ENCODE data around the gene HIVEP3. TPM values are rescaled to one million over a fixed set of nuclear protein-coding genes. Genes with fewer than 3 reads are reported as not detected.
"Not testable (repeated sequence)": the region's sequence is repeated elsewhere in the genome, so short reads cannot be mapped to it uniquely, and the experiment has no call there.

HIVEP3 gene
- 6.4 TPM for total RNA-seq
- long read RNA-seq, partial matches to known transcripts = 1 of 15 reads
- long read RNA-seq, other reads (novel, unspliced or antisense) = 11 of 15 reads

DNA sequence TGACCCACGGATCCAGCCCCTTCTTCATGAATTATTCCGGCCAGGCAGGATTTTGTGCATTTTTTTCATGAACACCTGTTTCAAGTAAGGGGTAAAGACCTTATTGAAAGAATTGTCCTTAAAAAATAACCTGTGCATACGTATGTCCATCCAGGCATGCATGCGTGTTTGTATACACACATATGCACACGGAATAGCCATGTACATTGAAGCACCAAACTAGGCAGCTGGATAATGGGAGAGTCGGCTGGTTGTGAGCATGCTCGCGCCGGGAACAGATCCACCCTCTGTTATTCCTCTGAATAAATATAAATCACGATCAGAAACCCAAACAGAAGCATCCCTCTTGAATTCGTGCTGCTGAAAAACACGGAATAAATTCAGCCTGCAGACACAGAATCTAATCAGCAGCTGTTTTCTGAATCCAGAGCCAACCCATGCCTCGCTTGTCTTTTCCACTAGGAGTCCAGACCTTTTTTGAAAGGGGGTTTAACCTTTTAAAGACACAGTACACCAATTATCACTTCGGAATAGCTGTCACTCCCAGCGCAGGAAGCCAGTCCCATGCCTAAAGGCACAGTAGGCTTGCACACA, at the start of gene HIVEP3:
HIVEP3 (minus strand) TSS at position 473 of the 594 bp plus-strand sequence.
- intact Hi-C loops (cut with DNase I) = loop anchor here (10.0 kb wide), 1 partner anchor 126 kb away; no protein-coding TSS in a partner anchor
- peak; percentile 51 for ATAC-seq (ENCODE audit: poor library complexity)
- no peak for DNase-seq

- DNase-seq (no peak), ATAC-seq (ENCODE audit: poor library complexity) (no peak)
- intact Hi-C loops (cut with DNase I) = no loop called here
Measured at GRCh38 chr1:41964400-41964799, 45.7 kb upstream of the HIVEP3 start.

DNA sequence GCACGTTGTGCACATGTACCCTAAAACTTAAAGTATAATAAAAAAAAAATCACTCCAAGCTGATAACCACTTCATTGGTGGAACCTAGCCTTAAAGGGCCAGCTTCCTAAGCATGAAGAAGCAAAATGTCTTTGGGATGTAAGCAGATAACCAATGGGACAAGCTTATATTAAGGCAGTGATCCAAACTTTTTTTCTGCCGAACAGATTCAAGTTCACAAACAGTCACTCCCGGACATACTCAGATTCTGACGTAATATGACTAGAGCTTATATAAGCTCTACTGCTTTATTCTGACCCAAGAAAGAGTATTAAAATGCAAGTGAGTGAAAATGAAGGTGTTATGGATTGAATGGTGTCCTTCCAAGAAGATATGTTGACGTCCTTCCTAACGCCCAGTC, 44.9 kb upstream of the HIVEP3 start:
- DNase-seq = no peak
- intact Hi-C loops (cut with DNase I) = no loop called here
- no peak for ATAC-seq (ENCODE audit: poor library complexity)

DNA sequence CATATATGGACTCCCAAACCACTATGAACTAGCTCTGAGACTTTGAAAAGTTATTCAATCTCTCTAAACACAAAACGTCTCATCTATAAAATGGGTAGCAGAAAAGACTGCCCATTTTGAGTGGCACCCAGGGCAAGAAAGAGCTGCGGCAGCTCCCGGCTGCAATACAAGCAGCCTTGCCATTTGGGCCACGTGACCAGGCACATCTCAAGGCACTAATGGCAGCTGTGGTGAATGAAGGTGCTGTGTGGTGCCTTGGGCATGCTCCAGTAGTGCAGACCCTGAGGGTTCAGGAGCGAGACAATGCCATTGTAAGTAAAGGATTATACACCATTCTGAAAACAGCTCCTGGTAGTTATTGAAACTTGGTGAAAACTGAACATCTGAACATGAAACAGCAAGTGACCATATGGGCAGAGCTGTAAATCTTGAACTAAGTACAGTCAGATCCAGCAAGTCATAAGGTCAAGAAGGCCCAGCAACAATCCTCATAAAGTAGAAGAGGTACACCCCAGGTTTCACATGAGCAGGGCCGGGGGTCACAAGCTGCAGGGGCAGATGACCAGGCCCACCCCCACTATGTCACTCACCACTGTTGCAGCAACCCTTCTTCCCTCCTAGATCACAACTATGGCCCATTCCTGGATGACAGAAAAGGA, 39.4 kb upstream of the HIVEP3 start:
- intact Hi-C loops (cut with DNase I) = no loop called here
- DNase-seq (no peak), ATAC-seq (ENCODE audit: poor library complexity) (no peak)

GRCh38 chr1:41957568-41957967, 38.8 kb upstream of the HIVEP3 start:
- ATAC-seq (ENCODE audit: poor library complexity) (peak; percentile 73), DNase-seq (no peak)
- intact Hi-C loops (cut with DNase I) = no loop called here

DNA sequence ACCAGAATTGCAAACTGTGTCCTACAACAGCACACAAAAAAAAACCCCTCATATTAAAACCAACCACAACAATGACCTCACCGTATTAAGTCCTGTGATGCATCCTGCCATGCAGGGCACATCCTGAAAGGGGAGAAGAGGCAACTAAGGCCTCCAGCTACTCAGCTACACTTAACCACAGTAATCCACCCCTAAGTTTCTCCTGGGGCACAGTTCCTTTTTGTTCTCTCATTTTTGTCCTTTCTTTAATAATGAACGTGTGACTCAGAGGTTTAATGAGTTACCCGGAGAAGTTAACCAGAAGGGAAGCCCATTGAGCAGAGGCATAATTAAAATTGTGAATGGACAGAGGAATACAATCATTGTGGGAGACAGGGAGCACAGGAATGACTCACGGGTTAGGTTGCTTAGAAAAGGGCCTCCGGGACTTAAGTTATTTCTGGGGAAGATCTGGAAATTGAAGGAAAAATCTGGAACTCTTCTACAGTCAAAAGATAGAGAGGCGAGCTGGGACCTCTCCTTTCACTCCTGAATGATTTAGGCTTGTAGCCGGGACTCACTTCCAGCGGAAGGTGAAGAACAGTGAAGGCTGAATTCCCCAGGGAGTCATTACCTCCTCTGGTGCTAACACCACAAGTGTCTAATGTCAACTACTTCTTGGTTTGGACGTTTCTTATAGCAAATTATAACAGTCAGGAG, 36.9 kb upstream of the HIVEP3 start:
- intact Hi-C loops (cut with DNase I) = no loop called here
- DNase-seq (no peak), ATAC-seq (ENCODE audit: poor library complexity) (no peak)

DNA sequence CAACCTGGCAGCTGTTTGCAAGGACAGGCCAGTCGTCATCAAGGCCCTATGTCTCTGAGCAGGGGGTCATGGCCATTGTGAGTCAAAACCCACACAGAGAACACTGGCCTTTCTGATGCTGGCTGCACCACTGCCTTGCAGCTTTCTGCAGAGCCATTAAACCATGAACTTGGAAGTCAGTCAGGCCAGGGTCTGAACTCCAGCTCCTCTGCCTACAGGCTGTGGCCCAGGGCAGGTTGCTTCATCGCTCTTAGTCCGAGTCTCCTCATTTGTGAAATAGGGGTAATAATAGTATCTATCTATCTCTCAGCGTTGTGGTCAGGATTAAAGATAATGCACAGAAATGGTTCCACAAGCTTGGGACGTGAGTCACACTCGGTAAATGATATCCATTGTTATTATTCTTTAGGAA, 35.8 kb upstream of the HIVEP3 start:
- DNase-seq = no peak
- no peak for ATAC-seq (ENCODE audit: poor library complexity)
- intact Hi-C loops (cut with DNase I) = no loop called here

DNA sequence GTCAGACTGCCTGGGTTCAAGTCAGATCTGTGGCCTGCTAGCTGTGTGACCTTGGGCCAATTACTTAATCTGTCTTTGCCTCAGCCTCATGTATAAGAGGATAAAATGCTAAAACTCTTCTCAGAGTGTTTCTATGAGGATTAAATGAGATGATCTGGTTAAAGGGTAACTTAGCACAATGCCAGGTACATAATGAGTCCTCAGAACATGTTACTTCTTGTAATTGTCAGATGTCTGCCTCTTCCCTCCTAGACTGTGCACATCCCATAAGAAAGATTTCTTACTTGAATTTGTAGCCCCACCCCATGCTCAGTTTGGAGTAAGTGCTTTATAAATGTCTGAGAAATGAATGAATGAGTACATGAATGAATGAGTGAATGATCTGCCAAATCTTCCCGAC, 34.6 kb upstream of the HIVEP3 start:
- ATAC-seq (ENCODE audit: poor library complexity) (no peak), DNase-seq (no peak)
- intact Hi-C loops (cut with DNase I) = no loop called here

GRCh38 chr1:41952208-41952607, 33.5 kb upstream of the HIVEP3 start:
- no peak for ATAC-seq (ENCODE audit: poor library complexity)
- DNase-seq = no peak
- intact Hi-C loops (cut with DNase I) = no loop called here

GRCh38 chr1:41951492-41951891, 32.8 kb upstream of the HIVEP3 start:
- ATAC-seq (ENCODE audit: poor library complexity); intact Hi-C loops (cut with DNase I); DNase-seq: not testable (repeated sequence)

DNA sequence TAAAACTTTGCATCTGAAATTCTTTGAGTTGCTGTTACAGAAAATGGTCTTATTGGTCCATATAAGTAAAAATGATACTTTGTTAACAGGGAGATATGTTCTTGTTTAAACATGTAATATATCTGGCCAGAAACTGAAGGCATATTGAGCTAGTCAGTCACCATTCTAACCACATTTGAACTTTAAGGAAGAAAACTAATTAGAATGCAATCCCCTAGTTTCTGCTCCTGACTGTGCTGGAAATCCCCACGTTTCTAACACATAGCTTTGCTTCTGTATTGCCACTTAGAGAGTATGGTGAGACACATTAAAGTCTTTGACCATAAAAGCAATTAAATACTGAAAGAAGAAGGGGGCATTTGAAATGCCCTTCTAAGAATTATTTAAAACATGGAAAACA, 32.1 kb upstream of the HIVEP3 start:
- intact Hi-C loops (cut with DNase I) = no loop called here
- DNase-seq = no peak
- ATAC-seq (ENCODE audit: poor library complexity) = no peak

DNA sequence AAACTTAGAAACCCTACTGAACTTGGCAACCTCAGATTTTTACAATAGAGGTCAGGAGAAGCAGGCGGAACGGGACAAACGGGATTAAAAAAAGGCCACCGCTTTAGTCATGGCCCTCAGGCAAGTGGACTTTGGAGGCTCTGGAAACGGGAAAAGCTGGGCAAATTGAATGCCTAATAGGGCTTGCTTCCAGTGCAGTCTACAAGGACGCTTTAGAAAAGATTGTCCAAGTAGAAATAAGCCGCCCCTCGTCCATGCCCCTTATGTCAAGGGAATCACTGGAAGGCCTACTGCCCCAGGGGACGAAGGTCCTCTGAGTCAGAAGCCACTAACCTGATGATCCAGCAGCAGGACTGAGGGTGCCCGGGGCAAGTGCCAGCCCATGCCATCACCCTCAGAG, 27.2 kb upstream of the HIVEP3 start:
- ATAC-seq (ENCODE audit: poor library complexity); DNase-seq; intact Hi-C loops (cut with DNase I): not testable (repeated sequence)

- ATAC-seq (ENCODE audit: poor library complexity) (no peak), DNase-seq (no peak)
- intact Hi-C loops (cut with DNase I) = no loop called here
Measured at GRCh38 chr1:41943717-41944116, 25.0 kb upstream of the HIVEP3 start.

DNA sequence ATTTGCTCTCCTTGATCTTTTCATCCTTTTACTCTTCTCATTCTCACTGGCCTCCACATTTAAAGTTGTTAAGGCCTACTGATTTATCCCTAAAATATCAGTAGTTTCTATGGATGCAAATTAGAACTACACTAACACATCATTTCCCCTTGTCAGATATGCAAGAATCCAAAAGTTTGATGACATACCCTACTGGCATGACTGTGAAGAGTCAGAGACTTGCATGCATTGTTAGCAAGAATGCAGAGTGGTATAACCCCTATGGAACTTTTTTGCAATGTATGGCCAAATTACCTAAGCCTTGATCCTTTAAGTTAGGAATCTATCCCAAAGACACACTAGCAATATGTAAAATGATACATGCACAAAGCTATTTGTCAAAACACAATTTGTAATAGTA, 23.6 kb upstream of the HIVEP3 start:
- intact Hi-C loops (cut with DNase I) = no loop called here
- ATAC-seq (ENCODE audit: poor library complexity) = no peak
- no peak for DNase-seq

DNA sequence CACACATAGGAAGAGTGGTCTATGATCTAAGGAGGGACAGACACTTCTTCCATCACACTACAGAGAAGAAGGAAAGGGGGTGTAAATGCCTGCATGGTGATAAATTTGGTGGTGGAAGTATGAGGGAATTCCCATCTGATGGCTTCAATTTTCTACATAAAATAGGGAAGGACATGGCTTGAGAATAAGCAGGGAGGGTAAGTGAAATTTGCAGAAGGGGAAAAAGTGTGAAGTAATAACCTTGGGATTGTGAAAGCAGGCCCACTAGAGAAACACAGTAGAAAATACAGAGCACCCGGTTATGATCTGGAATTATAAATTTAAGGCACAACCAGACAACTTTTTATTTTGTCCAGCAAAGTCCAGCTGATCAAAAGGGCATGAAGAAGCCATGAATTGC, 22.7 kb upstream of the HIVEP3 start:
- intact Hi-C loops (cut with DNase I) = no loop called here
- DNase-seq = no peak
- no peak for ATAC-seq (ENCODE audit: poor library complexity)

DNA sequence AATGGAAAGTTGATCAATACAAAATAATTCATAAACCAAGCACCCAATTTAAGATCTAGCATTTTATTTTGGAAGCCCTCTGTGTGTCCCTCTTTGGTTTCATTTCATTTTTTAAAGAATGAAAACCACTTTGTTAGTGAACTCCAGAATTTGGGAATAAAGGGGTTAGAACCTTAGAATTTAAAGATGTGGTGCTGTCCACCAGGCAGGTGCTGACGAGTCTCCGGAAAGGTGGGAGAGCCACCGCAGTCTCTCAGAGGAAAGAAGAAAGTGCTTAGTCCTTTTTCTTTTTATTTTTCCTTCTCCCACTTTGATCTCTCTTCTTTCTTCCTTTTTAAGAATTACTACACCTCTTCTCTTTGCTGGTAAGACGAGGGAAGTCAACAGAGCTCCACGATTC, 20.5 kb upstream of the HIVEP3 start:
- no peak for DNase-seq
- ATAC-seq (ENCODE audit: poor library complexity) = no peak
- intact Hi-C loops (cut with DNase I) = no loop called here

GRCh38 chr1:41936107-41936506, 17.4 kb upstream of the HIVEP3 start:
- intact Hi-C loops (cut with DNase I) = no loop called here
- ATAC-seq (ENCODE audit: poor library complexity) = no peak
- no peak for DNase-seq

DNA sequence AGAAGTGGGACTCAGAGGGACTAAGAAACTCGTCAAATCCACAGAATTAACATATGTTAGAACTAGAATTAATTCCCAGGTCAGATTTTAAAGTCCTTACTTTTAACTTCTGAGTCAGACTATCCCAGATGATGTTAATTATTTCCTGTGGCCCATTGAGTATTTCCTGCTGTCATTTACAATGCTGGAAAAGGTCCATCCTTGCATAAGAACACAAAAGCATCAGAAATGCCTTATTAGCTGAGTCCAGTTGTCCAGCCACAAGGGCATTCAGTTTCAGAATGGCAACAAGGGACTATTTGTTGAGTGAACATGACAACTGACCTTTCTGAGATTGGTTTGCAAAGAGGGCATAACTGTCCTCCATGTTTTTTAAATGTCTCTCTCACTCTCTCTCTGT, 16.5 kb upstream of the HIVEP3 start:
- DNase-seq = no peak
- intact Hi-C loops (cut with DNase I) = no loop called here
- no peak for ATAC-seq (ENCODE audit: poor library complexity)

GRCh38 chr1:41933106-41933505, 14.4 kb upstream of the HIVEP3 start:
- DNase-seq = no peak
- intact Hi-C loops (cut with DNase I) = no loop called here
- ATAC-seq (ENCODE audit: poor library complexity) = no peak

DNA sequence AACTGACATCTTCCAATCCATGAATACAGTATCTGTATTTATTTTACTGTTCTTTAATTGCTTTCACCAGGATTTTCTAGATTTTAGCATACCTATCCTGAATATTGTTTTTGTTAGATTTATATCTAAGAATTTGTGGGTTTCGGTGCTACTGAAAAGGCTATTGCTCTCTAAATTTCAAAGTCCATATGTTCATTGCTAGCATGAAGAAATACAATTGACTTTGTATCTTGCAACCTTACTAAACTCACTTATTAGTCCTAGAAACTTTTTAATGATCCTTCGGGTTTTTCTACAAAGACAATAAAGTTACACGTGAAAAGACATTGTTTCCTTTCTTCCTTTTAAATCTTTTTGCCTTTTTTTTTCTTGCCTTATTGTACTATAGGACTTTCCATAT, 12.9 kb upstream of the HIVEP3 start:
- no peak for DNase-seq
- no peak for ATAC-seq (ENCODE audit: poor library complexity)
- intact Hi-C loops (cut with DNase I) = no loop called here
